HL-60 (cell line): ENCODE measurements around the gene IL25.

ENCODE experiments used
- DNase-seq, 2 experiments: peaks; one replicate each; pipeline ENCODE4 v3.0.0-alpha.2; 2010 to 2020; ENCODE audit warnings: low read depth in 1 of 2, low spot score in 1 of 2
- H3K27ac ChIP-seq: fragments of 250-450 bp; sonication (Bioruptor Pico); replicated peaks from 2 replicates; pipeline ENCODE4 v1.5.1; 2020; ENCODE audit warnings: mild to moderate bottlenecking, moderate library complexity
- H3K27me3 ChIP-seq: fragments of 250-450 bp; sonication (Bioruptor Pico); 2 replicates; pipeline ENCODE4 v1.5.1; 2021; ENCODE audit warnings: mild to moderate bottlenecking, moderate library complexity; ENCODE audit not compliant: insufficient read depth, poor library complexity, severe bottlenecking
- H3K4me3 ChIP-seq: replicated peaks from 2 replicates; pipeline ENCODE4 v1.5.1; 2011; ENCODE audit warnings: mild to moderate bottlenecking, control low read depth, low read length; ENCODE audit not compliant: insufficient read depth
- GABPA ChIP-seq: IDR thresholded peaks from 2 replicates; pipeline ENCODE4 v1.6.1; 2012; ENCODE audit warnings: low read depth
- POLR2AphosphoS5 ChIP-seq: IDR thresholded peaks from 2 replicates; pipeline ENCODE4 v1.6.1; 2012; ENCODE audit warnings: low read depth
- REST ChIP-seq: IDR thresholded peaks from 2 replicates; pipeline ENCODE4 v1.6.1; 2012; ENCODE audit warnings: low read depth; ENCODE audit not compliant: insufficient replicate concordance
- SPI1 ChIP-seq: IDR thresholded peaks from 2 replicates; pipeline ENCODE4 v1.6.1; 2012; ENCODE audit warnings: low read depth, mild to moderate bottlenecking, borderline replicate concordance
- TF ChIP-seq, protein P1 (sequence below): IDR thresholded peaks from one replicate; pipeline ENCODE4 v1.5.1; 2011; ENCODE audit warnings: low read length, control low read depth, inconsistent platforms; ENCODE audit not compliant: insufficient read depth

Gene IL25

DNA sequence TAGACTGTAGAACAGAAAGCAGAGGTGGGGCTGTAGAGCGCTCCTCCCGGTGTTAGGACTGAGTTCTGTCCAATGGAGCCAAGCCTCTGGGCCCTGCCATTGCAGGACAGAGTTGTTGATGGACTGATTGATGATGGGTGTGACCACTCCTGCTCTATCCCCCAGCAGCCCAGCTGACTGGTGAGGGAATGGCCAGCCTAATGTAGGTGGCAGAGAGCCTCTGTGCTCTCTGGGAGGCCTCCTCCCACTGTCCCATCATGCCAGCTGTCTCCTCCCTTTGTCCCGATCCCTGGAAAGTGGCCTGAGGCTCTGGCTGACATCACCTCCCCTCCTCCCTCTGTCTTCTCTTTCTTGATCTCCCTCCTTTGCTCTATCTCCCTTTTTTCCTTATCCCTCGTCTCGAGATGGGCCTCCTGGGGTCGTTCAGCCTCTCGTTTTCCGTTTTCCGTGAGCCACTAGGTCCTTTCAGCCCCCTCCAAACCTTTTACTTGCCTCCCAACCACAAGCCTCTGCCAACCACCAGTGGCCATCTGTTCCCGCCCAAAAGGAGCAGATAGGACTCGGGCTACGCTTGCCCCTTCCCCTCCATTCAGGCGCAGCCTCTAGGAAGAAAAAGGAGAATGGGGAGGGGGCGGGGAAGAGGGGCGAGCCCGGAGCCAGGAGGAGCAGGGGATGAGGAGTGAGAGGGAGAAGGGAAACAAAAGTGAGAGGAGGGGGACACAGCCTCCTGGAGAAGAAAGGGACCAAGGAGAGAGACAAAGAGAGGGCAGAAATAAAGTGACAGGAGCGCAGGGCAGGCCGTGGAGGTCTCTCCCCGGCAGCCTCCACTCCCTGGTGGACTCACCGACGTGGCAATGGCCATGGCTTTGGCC, 8.2 kb upstream of the IL25 start:
- H3K4me3 ChIP-seq: no peak overlapping the region

DNA sequence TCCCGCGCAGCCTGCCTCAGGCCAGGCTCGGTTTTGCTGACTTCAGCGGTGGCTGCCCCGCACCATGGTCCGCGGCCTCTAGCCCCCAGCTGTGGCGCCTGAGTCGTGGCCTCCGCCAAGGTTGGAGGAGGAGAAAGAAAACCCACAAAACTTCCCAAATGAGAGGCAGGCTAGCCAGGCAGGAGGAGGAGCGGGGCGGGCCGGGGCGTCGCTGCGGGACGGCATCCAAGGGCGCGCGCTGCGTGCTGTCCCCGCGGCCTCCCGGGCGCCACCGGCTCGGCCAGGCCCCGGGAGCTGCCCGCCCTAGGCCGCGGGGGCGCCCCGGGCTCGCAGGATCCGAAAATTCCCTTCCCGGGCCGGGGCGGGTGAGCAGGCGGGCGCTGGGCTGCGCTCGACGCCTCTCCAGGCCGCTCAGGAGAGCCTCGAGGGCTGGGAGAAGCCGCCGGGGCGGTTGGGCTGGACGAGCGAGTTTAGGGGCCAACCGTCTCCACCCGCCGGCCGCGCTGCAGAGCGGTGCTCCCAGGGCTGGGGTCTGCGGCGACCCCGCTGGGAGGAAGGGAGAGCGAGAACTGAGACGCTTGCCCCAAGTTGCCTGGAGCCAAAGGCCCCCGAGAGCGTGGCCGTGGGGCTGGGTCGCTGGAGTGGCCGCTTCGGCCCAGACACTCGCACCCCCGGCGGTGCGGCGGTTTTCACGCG, 7.4 kb upstream of the IL25 start, which contains the start of gene EFS:
EFS (minus strand) TSS at position 137 of the 696 bp plus-strand sequence. CDS start 147 bp downstream, outside the sequence.
- no peak for DNase-seq
- TF ChIP-seq REST (no peak), SPI1 (no peak), GABPA (no peak), POLR2AphosphoS5 (no peak)
- TF ChIP-seq, protein P1, sequence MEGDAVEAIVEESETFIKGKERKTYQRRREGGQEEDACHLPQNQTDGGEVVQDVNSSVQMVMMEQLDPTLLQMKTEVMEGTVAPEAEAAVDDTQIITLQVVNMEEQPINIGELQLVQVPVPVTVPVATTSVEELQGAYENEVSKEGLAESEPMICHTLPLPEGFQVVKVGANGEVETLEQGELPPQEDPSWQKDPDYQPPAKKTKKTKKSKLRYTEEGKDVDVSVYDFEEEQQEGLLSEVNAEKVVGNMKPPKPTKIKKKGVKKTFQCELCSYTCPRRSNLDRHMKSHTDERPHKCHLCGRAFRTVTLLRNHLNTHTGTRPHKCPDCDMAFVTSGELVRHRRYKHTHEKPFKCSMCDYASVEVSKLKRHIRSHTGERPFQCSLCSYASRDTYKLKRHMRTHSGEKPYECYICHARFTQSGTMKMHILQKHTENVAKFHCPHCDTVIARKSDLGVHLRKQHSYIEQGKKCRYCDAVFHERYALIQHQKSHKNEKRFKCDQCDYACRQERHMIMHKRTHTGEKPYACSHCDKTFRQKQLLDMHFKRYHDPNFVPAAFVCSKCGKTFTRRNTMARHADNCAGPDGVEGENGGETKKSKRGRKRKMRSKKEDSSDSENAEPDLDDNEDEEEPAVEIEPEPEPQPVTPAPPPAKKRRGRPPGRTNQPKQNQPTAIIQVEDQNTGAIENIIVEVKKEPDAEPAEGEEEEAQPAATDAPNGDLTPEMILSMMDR: no peak
- Histone ChIP-seq H3K4me3 (no peak within 1 kb of the TSS), H3K27me3 (peaks cover 49% of the 10 kb centered on the region), H3K27ac (no peak within 1 kb of the TSS)

More for the DNA sequence above, 8.2 kb upstream of the IL25 start:
- no peak for TF ChIP-seq POLR2AphosphoS5
- TF ChIP-seq, protein P1: no peak
- no peak for TF ChIP-seq SPI1
- TF ChIP-seq REST: no peak
- TF ChIP-seq GABPA: no peak
- peaks cover 49% of the 10 kb centered on the region for H3K27me3 ChIP-seq
- no peak overlapping the region for H3K27ac ChIP-seq
- DNase-seq: no peak

DNA sequence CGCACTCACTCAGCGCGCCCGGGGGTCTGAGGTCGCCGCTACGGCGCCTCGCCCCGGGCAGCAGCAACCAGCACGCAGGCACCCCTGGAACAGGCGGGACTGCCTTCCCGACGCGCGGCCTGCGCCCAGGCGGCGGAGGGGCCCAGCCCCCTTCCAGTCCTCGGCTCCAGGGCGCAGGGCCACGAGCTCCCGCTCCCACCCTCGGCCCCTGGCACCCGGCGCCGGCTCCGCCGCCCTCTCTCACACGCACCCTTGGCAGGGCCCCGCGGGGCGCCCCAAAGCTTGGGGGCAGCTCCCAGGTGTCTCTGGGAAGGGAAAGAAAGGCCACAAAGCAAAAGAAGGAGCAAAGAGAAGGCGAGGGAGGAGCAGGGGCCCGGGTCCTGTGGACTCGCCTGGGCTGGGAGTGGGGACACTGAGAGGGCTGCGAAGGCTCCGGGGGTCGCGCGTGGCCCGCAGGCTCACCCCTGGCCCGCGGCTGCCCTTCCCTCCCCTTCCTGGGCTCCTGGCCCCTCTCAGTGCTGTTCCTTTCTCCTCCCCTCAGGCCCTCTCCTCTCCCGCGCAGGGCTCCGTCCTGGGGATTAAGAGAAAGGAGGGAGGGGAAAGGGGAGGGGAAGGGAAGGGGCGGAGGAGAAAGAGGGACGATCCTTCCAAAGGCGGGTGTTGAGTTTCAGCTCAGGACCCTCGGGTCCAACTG, 6.7 kb upstream of the IL25 start:
- H3K27ac ChIP-seq: no peak overlapping the region
- H3K4me3 ChIP-seq: no peak overlapping the region

More for the DNA sequence above, 6.7 kb upstream of the IL25 start:
- H3K27me3 ChIP-seq: peaks cover 49% of the 10 kb centered on the region
- TF ChIP-seq SPI1 (no peak), REST (no peak), GABPA (no peak), POLR2AphosphoS5 (no peak)
- TF ChIP-seq, protein P1: no peak
- DNase-seq: no peak
